HG03064 (cell line): ENCODE results near the gene CAPN14.
"Not testable (repeated sequence)": the region's sequence is repeated elsewhere in the genome, so short reads cannot be mapped to it uniquely, and the experiment has no call there.

ENCODE experiments used
- ATAC-seq: cut with Tn5 transposase; IDR thresholded peaks from one replicate; pipeline ENCODE4 v1.9.1; 2021; ENCODE audit warnings: low read depth; ENCODE audit not compliant: unreplicated experiment

The CAPN14 gene

GRCh38 chr2:31200972-31201371 is 16.3 kb downstream of the CAPN14 start:
- no peak for ATAC-seq

DNA sequence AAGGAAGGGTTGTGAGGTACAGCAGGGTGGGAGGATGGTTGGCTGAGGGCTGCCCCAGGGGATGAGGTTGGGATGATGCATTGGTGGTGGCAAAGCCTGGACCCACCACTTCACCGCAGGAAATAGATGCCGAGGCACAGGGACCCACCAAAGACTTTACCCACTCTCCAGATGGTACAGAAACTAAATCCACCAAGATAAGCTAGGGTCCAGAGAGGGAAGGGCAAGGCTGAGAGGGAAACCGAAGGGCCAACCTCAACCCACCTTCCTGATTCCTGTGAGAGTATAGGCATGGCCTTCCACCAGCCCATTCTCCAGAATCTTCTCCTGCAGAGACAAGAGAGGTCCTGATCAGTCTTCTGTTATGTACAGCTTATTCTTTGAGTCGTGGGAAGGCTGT is 18.1 kb downstream of the CAPN14 start:
- ATAC-seq: no peak

DNA sequence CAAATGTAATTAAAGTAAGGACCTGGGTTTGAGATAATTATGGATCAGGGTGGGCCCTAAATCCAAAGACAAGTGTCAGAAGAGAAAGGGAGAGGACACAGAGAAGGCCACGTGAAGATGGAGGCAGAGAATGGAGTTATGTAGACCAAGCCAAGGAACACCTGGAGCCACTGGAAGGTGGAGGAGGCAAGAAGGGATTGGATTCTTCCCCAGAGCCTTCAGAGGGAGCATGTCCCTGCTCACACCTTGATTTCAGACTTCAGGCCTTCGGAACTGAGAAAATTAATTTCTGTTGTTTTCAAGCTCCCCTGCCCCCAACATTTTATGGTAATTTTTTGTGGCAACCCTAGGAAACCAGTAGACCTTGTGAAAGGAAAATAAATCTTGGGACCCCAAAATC is 19.6 kb downstream of the CAPN14 start:
- no peak for ATAC-seq

- no peak for ATAC-seq
Observed at GRCh38 chr2:31197166-31197565, 20.1 kb downstream of the CAPN14 start.

- ATAC-seq: no peak
Observed at GRCh38 chr2:31196622-31197021, 20.7 kb downstream of the CAPN14 start.

- no peak for ATAC-seq
Observed at GRCh38 chr2:31193806-31194205, 23.5 kb downstream of the CAPN14 start.

- ATAC-seq: no peak
Observed at GRCh38 chr2:31192851-31193392, 24.4 kb downstream of the CAPN14 start.

DNA sequence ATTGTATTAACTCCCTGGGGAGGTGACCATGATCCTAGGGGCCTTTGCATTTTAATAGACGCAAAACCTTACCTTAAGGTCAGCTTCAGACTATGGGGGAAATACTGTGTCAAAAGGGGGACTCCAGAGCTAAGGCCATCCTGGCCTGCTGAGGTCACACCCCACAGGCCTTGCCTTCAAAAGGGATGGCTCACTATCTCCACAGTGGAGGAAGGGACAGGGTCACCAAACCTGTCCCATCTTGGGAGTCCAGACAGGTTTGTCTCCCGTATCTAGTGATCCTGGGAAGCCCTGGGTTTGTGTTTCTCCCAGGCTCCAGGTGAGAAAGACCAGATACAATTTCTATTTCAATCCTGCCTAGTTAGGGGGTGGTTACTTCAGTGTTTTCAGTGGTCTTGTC is 24.9 kb downstream of the CAPN14 start:
- ATAC-seq: no peak

DNA sequence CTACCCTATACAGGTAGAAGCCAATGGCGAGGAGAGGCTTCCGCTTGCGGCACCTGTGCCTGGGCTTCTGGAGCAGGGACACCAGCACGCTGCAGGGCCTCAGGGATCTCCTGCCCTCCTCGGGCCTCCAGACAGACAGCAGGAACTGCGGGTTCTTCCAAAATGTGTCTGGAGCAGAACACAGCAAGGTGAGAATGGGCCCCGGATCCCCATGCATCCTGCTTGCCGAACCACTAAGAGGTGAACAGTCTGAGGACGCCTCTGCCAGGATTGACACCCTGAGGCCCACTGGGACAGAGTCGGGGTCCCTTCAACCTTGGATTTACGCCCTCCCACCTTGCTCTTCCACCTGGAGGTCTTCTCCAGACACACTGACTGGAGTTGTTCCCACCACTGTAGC is 25.4 kb downstream of the CAPN14 start:
- no peak for ATAC-seq

DNA sequence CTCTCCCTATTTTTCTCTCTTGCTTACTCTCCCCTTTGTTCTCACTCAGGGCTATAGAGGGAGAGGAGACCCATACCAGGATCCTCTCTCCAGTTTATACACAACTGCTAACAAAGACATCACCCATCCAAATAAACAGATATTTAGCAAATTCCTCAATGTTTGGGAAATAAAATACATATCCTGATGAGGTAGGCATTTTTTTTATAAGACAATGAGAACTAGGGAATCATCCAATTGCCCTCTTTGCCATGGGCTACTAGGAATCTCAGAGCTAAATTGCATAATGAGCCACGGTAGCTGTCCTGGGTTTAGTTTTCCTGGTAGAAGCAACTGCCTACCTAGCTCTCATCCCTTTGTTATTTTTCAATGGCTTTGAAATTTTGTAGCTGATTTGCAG is 27.1 kb downstream of the CAPN14 start:
- no peak for ATAC-seq

DNA sequence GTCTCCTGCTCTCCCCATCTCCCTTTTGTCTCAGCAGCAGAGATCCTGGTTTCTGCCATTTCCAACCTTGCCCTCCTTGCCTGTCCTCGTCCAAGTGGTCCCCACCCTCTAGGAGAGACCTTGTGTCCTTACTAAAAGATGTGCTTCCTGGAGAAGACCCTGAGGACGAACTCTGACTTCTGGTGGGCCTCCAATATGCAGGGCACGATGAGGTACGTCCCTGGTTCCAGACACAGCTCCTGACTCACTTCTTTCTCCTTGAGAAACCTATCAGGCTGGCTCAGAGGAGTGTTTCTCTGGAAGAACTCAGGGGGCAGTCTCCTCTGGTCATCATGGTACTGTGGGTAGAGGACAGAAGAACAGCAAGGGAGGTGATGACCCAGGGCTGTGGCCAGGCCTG is 28.2 kb downstream of the CAPN14 start:
- ATAC-seq: no peak

GRCh38 chr2:31188131-31188530 is 29.2 kb downstream of the CAPN14 start:
- ATAC-seq: no peak

DNA sequence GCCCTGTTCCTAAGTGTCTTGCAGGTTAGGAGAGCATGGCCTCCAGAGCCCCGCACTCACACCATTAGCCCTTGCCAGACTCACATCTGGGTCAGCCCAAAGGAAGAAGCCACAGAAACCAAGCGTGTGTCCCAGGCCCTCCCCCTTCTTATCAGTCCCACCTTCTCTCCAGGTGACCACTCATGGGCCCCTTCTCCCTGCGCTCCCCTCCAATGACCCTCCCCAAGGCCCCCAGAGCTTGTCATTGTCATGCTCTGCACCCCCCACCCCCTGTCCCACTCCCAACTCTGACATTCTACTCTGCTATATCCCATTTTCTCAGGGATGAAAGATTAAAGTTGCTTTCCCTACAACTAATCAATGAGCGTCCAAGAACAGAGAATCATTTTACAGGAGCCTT is 30.1 kb downstream of the CAPN14 start:
- ATAC-seq: no peak

GRCh38 chr2:31183973-31184372 is 33.3 kb downstream of the CAPN14 start:
- ATAC-seq: not testable (repeated sequence)

GRCh38 chr2:31176742-31177141 is 40.6 kb downstream of the CAPN14 start:
- no peak for ATAC-seq

DNA sequence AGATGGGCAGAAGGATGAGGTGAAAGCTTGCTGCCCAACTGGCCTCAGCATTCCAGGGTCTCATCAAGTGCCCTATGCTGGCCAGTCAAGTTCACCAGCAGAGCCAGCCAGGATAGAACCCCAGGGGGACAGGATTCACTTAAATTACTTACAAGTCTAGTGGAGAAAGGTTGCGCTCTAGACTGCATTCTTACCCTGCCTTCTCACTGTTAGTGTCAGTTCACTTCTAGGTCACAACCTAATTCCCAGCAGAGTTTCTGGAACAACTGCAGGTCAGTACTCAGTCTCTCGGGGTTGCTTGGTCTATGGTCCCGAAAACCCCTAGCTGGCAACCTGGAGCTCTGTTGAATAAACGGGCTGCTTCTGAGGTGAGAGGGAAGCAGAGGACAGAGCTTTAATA is 46.2 kb downstream of the CAPN14 start:
- no peak for ATAC-seq

GRCh38 chr2:31170071-31170698 is 47.1 kb downstream of the CAPN14 start:
- ATAC-seq: no peak

DNA sequence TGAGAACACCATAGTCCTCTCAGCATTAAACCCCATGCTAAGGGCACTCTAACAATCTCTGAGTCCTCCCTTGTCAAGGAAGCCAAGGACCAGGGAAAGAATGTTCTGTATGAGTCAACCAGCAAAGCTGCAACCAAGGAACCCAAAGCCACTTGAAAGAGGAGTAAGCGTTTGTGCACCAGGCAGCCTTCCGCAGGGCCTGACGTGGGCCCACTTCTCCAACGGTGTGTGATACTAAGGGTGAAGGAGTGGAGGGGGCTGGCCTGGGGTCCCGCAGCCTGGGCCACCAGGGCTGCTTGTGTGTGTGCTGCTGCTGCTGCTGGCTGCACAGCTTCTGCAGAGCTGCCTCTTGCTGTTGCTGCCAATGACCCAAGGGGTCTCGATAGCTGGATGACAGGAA is 49.0 kb downstream of the CAPN14 start:
- ATAC-seq: no peak

- ATAC-seq: no peak
Observed at GRCh38 chr2:31166925-31167324, 50.4 kb downstream of the CAPN14 start.

GRCh38 chr2:31163011-31163539 is 54.2 kb downstream of the CAPN14 start:
- ATAC-seq: no peak

GRCh38 chr2:31161637-31162036 is 55.7 kb downstream of the CAPN14 start:
- no peak for ATAC-seq

DNA sequence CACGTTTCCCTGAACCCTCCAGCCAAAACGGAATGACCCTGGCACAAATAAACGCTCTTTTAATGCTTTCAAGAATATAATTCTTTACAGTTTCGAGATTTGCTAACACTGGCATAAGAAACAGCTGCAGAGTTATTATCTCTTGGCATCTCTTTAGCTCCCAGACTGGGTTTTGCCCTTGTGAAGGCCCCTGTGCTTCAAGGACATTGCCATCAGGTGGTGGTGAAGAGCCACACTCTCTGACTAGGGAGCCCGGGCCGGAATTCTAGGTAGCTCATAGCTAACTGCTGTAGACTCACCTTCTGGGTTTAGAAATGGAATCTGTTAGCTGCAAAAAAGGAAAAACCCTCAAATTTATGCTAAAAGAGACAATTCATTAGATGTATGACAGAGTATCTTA is 65.8 kb downstream of the CAPN14 start:
- no peak for ATAC-seq
